Activated CD4-positive, alpha-beta T cell treated with anti-CD3 and anti-CD28 coated beads, Interleukin-2, amount 50 U/mL, for 4 hours (primary cell): Measurements from ENCODE around the gene TRAPPC10.
A peak's percentile ranks its signal among the peaks of the same experiment; 100 is the strongest.

Experiments used
- DNase-seq, 2 experiments: peaks; one replicate each; pipeline ENCODE4 v3.0.0-alpha.2; 2020

TRAPPC10 gene

GRCh38 chr21:44006017-44006619 is 6.0 kb upstream of the TRAPPC10 start:
- DNase-seq: no peak

- no peak for DNase-seq
Observed at GRCh38 chr21:44006656-44007055, 5.5 kb upstream of the TRAPPC10 start.

- DNase-seq: no peak
Observed at GRCh38 chr21:44010429-44010828, 1.7 kb upstream of the TRAPPC10 start.

- no peak for DNase-seq
Observed at GRCh38 chr21:44011123-44011522, 986 bp upstream of the TRAPPC10 start.

- DNase-seq: peak; percentile 71 to 77
Observed at GRCh38 chr21:44012474-44013379, 618 bp downstream of the TRAPPC10 start.

GRCh38 chr21:44013380-44014088 is 1.4 kb downstream of the TRAPPC10 start:
- DNase-seq: peak; percentile 21 to 33

GRCh38 chr21:44017601-44018000 is 5.5 kb downstream of the TRAPPC10 start:
- DNase-seq: no peak

- no peak for DNase-seq
Observed at GRCh38 chr21:44018127-44018526, 6.0 kb downstream of the TRAPPC10 start.

- no peak for DNase-seq
Observed at GRCh38 chr21:44018813-44019567, 6.9 kb downstream of the TRAPPC10 start.

- DNase-seq: no peak
Observed at GRCh38 chr21:44019568-44019958, 7.5 kb downstream of the TRAPPC10 start.

- no peak for DNase-seq
Observed at GRCh38 chr21:44020551-44020950, 8.4 kb downstream of the TRAPPC10 start.

GRCh38 chr21:44021064-44021463 is 9.0 kb downstream of the TRAPPC10 start:
- DNase-seq: no peak

- DNase-seq: no peak
Observed at GRCh38 chr21:44024257-44024656, 12.1 kb downstream of the TRAPPC10 start.

- DNase-seq: no peak
Observed at GRCh38 chr21:44024887-44025353, 12.8 kb downstream of the TRAPPC10 start.

- no peak for DNase-seq
Observed at GRCh38 chr21:44027607-44028286, 15.6 kb downstream of the TRAPPC10 start.

GRCh38 chr21:44028287-44028659 is 16.2 kb downstream of the TRAPPC10 start:
- no peak for DNase-seq

GRCh38 chr21:44029460-44030087 is 17.5 kb downstream of the TRAPPC10 start:
- no peak for DNase-seq

- DNase-seq: no peak
Observed at GRCh38 chr21:44035244-44035643, 23.1 kb downstream of the TRAPPC10 start.

GRCh38 chr21:44038063-44038462 is 26.0 kb downstream of the TRAPPC10 start:
- DNase-seq: no peak

- no peak for DNase-seq
Observed at GRCh38 chr21:44039828-44040227, 27.7 kb downstream of the TRAPPC10 start.

- DNase-seq: no peak
Observed at GRCh38 chr21:44043613-44044012, 31.5 kb downstream of the TRAPPC10 start.

- DNase-seq: no peak
Observed at GRCh38 chr21:44046734-44047133, 34.6 kb downstream of the TRAPPC10 start.
